GM19397 (cell line): ENCODE results near the gene CADM4.
A peak's percentile ranks its signal among the peaks of the same experiment; 100 is the strongest.
"Not testable (repeated sequence)": the region's sequence is repeated elsewhere in the genome, so short reads cannot be mapped to it uniquely, and the experiment has no call there.

Source experiments
- ATAC-seq: cut with Tn5 transposase; IDR thresholded peaks from one replicate; pipeline ENCODE4 v1.9.1; 2021; ENCODE audit warnings: mild to moderate bottlenecking, moderate library complexity; ENCODE audit not compliant: unreplicated experiment

The CADM4 gene

DNA sequence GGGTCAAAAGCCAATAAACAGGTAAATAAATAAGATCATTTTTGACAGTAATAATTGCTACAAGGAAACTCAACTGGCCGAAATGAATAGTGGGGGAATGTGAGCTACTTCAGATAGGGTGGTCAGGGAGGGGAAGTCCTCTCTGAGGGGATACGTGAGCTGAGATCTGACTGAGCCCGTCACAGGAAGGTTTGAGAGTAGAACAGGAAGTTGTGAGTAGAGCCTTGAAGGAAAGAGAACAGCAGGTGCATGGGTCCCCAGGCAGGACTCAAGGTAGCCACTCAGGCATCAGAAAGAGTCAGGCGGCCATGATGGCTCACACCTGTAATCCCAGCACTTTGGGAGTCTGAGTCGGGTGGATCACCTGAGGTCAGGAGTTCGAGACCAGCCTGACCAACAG lies 50.0 kb downstream of the CADM4 start:
- no peak for ATAC-seq

DNA sequence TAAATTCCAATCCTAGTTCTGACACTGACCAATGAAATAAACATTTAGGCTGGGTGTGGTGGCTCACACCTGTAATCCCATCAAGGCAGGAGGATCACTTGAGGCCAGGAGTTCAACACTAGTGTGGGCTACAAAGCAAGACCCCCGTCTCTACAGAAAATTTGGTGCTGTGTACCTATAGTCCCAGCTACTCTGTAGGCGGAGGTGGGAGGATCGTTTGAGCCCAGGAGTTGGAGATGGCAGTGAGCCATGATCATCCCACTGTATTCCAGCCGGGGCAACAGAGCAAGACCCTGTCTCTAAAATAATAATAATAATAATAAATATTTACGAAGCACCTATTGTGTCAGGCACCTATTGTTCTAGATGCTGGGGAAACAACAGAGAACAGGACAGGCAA lies 50.4 kb downstream of the CADM4 start:
- no peak for ATAC-seq

DNA sequence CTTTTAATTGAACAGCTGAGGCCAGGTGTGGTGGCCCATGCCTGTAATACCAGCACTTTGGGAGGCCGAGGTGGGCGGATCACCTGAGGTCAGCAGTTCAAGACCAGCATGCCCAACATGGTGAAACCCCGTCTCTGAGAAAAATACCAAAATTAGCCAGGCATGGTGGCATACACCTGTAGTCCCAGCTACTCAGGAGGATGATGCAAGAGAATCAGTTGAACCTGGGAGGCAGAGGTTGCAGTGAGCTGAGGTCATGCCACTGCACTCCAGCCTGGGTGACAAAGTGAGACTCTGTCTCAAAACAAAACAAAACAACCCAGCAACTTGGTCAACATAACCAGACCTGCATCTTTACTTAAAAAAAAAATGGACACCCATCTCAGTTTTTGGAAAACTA lies 52.6 kb downstream of the CADM4 start:
- ATAC-seq, result not testable (repeated sequence)

DNA sequence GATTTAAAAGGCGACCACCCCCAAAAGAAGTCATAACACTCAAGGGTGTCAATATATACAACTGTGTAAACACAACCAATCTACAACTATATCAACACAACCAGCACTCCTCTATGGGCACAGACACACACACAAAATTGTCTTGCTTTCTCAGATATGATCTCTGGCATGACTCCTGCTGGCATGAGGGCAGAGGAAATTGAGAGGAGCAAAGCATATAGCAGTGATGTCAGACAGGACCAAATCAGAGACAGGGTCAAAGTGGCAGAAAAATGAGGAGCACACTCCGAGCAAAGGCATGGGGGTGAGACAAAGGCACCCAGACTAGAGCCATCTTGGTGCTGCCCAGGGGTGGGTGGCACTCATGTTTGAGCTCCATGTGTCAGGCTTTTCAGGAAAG lies 53.3 kb downstream of the CADM4 start:
- no peak for ATAC-seq

DNA sequence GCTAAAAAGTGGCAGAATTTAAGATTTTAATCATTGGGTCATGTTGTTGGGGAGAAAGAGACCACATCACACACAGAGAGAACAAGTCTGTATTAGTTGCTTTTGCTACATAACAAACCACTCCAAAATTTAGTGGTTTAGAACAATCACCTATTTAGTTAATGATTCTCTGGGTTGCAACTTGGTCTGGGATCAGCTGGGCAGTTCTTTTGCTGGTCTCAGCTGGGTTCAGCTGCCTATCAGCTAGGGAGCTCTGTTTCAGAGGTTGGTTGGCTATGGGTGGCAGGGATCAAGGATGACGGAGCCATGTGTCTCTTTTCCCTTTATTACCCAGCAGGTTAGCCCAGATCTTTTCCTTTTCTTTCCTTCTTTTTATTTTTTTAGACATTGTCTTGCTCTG lies 55.2 kb downstream of the CADM4 start:
- ATAC-seq, result no peak

DNA sequence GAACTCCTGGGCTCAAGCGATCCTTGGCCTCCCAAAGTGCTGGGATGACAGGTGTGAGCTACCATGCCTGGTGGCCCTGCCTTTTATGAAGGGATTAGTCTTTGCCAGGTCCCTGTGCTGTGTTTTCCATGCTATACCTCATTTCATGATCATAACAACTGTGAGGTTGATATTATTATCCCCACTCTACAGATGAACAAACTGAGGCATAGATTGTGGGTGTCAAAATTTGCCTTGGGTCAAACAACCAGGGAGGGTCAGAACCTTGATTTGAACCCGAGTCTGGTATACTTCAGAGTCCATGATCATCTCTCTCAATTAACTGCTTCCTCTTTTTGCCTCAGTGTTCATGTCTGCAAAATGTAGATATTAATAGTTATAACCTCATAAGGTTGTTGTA lies 57.2 kb downstream of the CADM4 start:
- no peak for ATAC-seq

DNA sequence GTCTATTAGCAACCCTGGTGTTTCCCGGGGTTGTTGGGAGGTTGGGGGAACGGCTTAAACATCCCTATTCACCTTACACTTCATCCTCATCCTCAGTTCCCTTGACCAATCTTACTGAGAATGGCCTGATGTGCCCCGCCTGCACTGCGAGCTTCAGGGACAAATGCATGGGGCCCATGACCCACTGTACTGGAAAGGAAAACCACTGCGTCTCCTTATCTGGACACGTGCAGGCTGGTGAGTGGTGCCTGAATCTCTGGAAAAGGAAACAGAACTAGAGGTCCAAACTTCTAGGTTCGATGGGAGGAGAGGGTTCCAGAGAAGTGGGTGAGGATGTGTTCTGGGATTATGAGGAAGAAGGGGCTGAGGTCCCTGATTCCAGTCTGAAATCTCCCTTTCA lies 58.2 kb downstream of the CADM4 start:
- ATAC-seq, result no peak

DNA sequence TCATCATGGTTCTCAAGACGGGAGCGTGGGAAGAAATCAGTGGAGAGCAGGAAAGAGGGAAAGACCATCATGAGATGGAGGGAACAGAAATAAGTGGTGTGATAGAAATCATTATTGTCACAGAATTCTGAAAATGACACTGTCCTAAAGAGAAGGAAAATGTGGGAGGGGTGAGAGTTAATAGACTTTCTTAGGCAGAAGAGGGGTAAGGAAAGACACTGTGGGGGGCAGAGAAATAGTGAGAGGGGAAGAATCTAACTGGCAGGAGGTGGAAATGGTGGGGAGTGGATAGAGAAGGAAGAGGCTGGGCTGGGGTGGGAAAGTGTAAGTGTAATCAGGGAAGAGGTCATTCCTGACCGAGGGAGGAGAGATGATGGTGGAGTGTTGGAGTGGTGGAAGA lies 60.9 kb downstream of the CADM4 start:
- no peak for ATAC-seq

DNA sequence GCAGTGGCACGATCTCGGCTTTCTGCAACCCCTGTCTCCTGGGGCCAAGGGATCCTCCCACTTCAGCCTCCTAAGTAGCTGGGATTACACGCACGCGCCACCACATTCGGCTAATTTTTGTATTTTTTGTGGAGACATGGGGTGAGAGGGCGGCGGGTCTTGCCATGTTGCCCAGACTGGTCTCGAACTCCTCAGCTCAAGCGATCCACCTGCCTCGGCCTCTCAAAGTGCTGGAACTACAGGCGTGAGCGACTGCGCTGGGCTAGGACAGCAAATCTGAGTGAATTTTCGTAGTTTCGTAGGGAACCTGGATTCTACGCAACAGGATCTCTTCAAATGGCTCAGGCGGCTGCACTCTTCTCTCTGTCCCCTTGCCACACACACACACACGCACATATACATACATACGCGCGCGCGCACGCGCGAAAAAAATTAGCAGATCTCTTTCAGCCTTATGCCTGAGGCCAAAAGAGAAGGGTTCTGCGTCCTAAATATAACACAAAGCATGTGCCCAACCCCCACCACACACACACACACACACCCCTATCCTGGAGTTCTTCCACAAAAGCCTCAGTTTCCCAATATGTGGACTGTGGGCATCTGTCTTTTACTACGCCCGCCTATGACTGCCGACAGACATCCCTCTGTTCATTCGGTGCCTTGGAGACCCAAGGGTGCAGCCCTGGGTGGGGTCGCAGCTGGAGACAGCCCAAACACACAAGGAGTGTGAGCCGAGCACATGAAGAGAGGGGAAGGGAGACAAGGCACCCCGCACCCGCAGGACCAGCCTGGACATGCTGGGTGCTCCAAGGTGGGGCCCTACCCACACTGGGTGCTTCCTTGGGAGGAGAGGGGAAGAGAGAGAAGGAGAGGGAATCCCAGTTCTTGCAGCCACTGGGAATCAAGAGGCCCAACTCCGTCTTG lies 63.4 kb downstream of the CADM4 start:
- no peak for ATAC-seq

DNA sequence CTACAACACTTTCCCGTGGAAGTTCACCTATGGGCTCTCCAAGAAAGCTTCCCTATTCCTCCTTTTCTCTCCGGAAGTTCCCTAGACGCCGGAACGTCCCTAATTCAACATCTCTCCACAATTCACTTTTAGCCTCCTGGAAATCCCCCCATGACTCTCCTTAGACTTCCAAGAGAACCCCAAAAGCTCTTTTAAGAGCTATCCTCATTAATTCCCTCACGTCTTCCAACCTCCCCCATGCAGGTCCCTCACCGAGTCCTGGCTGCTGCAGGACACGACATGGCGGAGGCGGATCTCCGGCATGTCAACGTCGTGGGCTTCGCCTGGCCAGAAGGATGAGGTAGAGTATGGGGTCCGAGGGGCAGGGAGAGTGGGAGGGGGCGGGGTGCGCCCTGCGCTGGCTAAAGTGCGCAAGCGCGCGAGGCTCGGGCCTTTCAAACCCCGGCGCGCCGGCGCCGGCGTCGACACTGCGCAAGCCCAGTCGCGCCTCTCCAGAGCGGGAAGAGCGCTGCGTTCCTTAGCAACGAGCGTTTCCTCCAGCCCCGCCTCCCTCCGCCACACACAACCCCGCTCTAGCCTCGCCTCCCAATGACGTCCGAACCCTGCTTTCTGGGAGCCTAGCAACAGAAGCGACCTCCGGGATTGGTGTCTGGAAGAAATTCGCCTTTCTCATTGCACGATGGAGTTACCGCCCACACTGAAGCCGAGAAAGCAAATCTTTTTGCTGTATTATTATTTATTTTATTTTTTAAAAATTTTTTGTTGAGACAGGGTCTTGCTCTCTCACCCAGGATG lies 64.3 kb downstream of the CADM4 start, which contains the start of the genes PINLYP and XRCC1:
PINLYP (plus strand) TSS at position 646 of the 795 bp plus-strand sequence. CDS start 1,391 bp downstream, outside the sequence.
XRCC1 (minus strand) TSS at position 372 of the 795 bp plus-strand sequence; CDS start at position 303, 69 bp downstream.
- ATAC-seq, result peak; percentile 96

DNA sequence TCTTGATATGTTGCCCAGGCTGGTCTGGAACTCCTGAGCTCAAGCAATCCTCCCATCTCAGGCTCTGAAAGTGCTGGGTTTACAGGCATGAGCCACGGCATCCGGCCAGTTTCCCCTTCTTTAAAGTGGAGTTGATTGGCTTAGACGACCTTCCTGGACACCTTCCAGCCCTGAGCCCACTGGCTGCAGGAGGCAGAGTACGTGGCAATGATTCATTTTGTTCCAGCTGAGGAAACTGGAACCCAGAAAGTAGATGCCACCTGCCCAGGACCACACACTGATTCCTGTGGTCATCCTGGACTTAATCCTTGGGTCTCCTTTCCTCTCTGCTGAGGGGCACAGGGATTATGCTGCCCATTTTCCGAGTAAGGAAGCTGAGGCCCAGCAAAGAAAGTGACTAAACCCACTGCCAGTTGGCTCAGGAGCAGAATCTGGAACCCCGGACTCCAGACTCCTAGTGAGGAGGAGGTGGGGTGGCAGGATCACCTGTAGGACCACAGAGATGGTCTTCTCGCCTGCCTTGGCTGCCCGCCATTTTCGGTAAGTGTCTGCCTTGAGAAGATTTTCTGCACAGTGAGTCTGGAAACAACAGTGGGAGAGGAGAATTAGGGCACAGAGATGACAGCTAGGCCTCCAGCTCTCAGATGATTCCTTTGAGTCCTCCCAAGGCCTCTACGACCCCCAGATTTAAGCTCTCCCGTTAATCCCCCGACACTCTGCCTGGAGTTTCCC lies 65.1 kb downstream of the CADM4 start:
- ATAC-seq, result no peak
